SK-N-MC (cell line): ENCODE data around the gene ARID1B.

Experiments
- EZH2 ChIP-seq: fragments of 200-600 bp; sonication (generic); IDR thresholded peaks from one replicate; pipeline ENCODE4 v1.6.1; 2017; ENCODE audit warnings: antibody characterized with exemption
- FOXP2 ChIP-seq: optimal IDR thresholded peaks from 2 replicates; pipeline ENCODE3; 2011; ENCODE audit warnings: mild to moderate bottlenecking, moderate library complexity; ENCODE audit not compliant: insufficient read depth; ENCODE audit errors: extremely low read length, control extremely low read depth
- POLR2AphosphoS5 ChIP-seq: IDR thresholded peaks from 2 replicates; pipeline ENCODE4 v1.6.1; 2012; ENCODE audit warnings: mild to moderate bottlenecking, low read depth, low read length, borderline replicate concordance

GRCh38 chr6:156975414-156975813 lies 198.2 kb downstream of the ARID1B start:
- no peak for TF ChIP-seq POLR2AphosphoS5
- no peak for TF ChIP-seq FOXP2
- no peak for TF ChIP-seq EZH2
